Lower leg skin (tissue), 3 donors: ENCODE measurements around the gene PTPN5.

Experiments
- CTCF ChIP-seq, 3 donors: fragments of 450-650 bp; IDR thresholded peaks; one replicate each; pipeline ENCODE4 v1.5.1; 2016; ENCODE audit warnings: antibody characterized with exemption in 3 of 3, mild to moderate bottlenecking in 3 of 3, moderate library complexity in 2 of 3
- POLR2A ChIP-seq, 2 donors: fragments of 450-650 bp; IDR thresholded peaks; one replicate each; pipeline ENCODE4 v1.6.1; 2016 to 2017; ENCODE audit warnings: antibody characterized with exemption in 2 of 2, mild to moderate bottlenecking in 1 of 2, moderate library complexity in 1 of 2

GRCh38 chr11:18743900-18744514 lies 47.6 kb downstream of the PTPN5 start:
- no peak for TF ChIP-seq POLR2A (IDR thresholded peaks at IDR 0.05)
- TF ChIP-seq CTCF (IDR thresholded peaks at IDR 0.05), result no peak
